Measurements from ENCODE around the gene IMPDH2.

- TF ChIP-seq CTCF (IDR thresholded peaks at IDR 0.05) (no peak), EZH2 (IDR thresholded peaks at IDR 0.05) (no peak)
Measured at GRCh38 chr3:49013113-49013737, 16.0 kb downstream of the IMPDH2 start.

All from neural progenitor cell (in vitro differentiated cells).